Nephron progenitor cell (in vitro differentiated cells): ENCODE data around the gene GNB1L.
A peak's percentile ranks its signal among the peaks of the same experiment; 100 is the strongest.

Experiments
- DNase-seq: peaks from one replicate; pipeline ENCODE4 v3.0.0; 2021
- H3K27ac Mint-ChIP-seq: 2 replicates; pipeline ENCODE4 v1.8.0; 2021; ENCODE audit warnings: mild to moderate bottlenecking, moderate library complexity, mixed read lengths
- H3K27me3 Mint-ChIP-seq: 2 replicates; pipeline ENCODE4 v1.8.0; 2021; ENCODE audit warnings: mild to moderate bottlenecking, low read depth, mixed read lengths; ENCODE audit not compliant: poor library complexity
- H3K36me3 Mint-ChIP-seq: 2 replicates; pipeline ENCODE4 v1.8.0; 2021; ENCODE audit warnings: low read depth, mixed read lengths
- H3K4me1 Mint-ChIP-seq: 2 replicates; pipeline ENCODE4 v1.8.0; 2021; ENCODE audit warnings: mixed read lengths
- H3K4me3 Mint-ChIP-seq: 2 replicates; pipeline ENCODE4 v1.8.0; 2021; ENCODE audit warnings: mild to moderate bottlenecking, moderate library complexity, mixed read lengths
- H3K9me3 Mint-ChIP-seq: 2 replicates; pipeline ENCODE4 v1.8.0; 2021; ENCODE audit warnings: mild to moderate bottlenecking, moderate library complexity, mixed read lengths
- TF ChIP-seq, protein P1 (sequence below): fragments of 200-600 bp; sonication (generic); IDR thresholded peaks from 2 replicates; pipeline ENCODE4 v1.5.0; 2021; ENCODE audit warnings: antibody characterized with exemption

GNB1L gene

GRCh38 chr22:19769393-19769715 is 85.3 kb downstream of the GNB1L start:
- H3K4me3 Mint-ChIP-seq: no peak overlapping the region
- DNase-seq: peak; percentile 4
- TF ChIP-seq, protein P1, sequence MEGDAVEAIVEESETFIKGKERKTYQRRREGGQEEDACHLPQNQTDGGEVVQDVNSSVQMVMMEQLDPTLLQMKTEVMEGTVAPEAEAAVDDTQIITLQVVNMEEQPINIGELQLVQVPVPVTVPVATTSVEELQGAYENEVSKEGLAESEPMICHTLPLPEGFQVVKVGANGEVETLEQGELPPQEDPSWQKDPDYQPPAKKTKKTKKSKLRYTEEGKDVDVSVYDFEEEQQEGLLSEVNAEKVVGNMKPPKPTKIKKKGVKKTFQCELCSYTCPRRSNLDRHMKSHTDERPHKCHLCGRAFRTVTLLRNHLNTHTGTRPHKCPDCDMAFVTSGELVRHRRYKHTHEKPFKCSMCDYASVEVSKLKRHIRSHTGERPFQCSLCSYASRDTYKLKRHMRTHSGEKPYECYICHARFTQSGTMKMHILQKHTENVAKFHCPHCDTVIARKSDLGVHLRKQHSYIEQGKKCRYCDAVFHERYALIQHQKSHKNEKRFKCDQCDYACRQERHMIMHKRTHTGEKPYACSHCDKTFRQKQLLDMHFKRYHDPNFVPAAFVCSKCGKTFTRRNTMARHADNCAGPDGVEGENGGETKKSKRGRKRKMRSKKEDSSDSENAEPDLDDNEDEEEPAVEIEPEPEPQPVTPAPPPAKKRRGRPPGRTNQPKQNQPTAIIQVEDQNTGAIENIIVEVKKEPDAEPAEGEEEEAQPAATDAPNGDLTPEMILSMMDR: no peak
- no peak overlapping the region for H3K27ac Mint-ChIP-seq
- H3K4me1 Mint-ChIP-seq: peaks cover 15% of the 10 kb centered on the region
- peaks cover 4% of the 10 kb centered on the region for H3K9me3 Mint-ChIP-seq
- H3K27me3 Mint-ChIP-seq: peaks cover 95% of the 10 kb centered on the region
- no peaks in the 10 kb centered on the region for H3K36me3 Mint-ChIP-seq

- H3K4me1 Mint-ChIP-seq: peaks cover 15% of the 10 kb centered on the region
- TF ChIP-seq, protein P1: no peak
- peak overlapping the region; percentile 20 for H3K4me3 Mint-ChIP-seq
- H3K27ac Mint-ChIP-seq: no peak overlapping the region
- H3K9me3 Mint-ChIP-seq: peaks cover 4% of the 10 kb centered on the region
- DNase-seq: no peak
- H3K36me3 Mint-ChIP-seq: no peaks in the 10 kb centered on the region
- peaks cover 95% of the 10 kb centered on the region for H3K27me3 Mint-ChIP-seq
Measured at GRCh38 chr22:19767427-19768341, 87.0 kb downstream of the GNB1L start.

DNA sequence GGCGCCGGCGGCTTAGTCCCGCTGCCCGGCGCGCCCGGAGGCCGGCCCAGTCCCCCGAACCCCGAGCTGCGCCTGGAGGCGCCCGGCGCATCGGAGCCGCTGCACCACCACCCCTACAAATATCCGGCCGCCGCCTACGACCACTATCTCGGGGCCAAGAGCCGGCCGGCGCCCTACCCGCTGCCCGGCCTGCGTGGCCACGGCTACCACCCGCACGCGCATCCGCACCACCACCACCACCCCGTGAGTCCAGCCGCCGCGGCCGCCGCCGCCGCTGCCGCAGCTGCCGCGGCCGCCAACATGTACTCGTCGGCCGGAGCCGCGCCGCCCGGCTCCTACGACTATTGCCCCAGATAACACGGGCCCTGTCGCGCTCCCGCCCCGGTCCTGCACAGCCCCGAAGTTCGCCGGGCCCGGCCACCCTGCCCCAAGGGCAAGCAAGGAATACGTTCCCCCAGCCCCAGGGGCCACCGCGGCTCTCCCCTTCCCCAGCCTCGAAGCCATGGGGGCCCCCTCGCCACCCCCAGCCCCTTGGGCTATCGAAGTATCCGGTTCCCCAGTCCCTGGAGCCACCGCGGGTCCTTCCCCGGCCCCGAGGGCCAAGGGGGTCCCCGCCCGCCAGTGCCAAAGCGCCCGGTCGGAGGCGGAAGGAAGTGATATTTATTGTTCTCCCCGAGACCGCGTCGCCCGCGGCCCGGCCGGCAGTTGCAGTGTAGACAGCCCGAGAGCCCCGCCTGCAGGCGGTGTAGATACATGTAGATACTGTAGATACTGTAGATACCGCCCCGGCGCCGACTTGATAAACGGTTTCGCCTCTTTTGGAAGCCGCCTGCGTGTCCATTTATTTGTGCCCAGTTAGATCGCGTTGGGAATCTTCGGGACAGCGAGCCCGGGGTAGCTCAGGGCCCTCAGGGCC is 87.9 kb downstream of the GNB1L start:
- Mint-ChIP-seq H3K27me3 (peaks cover 95% of the 10 kb centered on the region), H3K4me1 (peaks cover 21% of the 10 kb centered on the region), H3K4me3 (no peak overlapping the region), H3K36me3 (no peaks in the 10 kb centered on the region), H3K27ac (no peak overlapping the region), H3K9me3 (peaks cover 4% of the 10 kb centered on the region)
- TF ChIP-seq, protein P1: no peak
- DNase-seq: peak; percentile 44

GRCh38 chr22:19766240-19766510 is 88.5 kb downstream of the GNB1L start:
- Mint-ChIP-seq H3K27ac (no peak overlapping the region), H3K36me3 (no peaks in the 10 kb centered on the region), H3K4me1 (peaks cover 26% of the 10 kb centered on the region), H3K4me3 (no peak overlapping the region), H3K9me3 (peaks cover 4% of the 10 kb centered on the region), H3K27me3 (peaks cover 94% of the 10 kb centered on the region)
- DNase-seq: peak; percentile 49
- TF ChIP-seq, protein P1: no peak

DNA sequence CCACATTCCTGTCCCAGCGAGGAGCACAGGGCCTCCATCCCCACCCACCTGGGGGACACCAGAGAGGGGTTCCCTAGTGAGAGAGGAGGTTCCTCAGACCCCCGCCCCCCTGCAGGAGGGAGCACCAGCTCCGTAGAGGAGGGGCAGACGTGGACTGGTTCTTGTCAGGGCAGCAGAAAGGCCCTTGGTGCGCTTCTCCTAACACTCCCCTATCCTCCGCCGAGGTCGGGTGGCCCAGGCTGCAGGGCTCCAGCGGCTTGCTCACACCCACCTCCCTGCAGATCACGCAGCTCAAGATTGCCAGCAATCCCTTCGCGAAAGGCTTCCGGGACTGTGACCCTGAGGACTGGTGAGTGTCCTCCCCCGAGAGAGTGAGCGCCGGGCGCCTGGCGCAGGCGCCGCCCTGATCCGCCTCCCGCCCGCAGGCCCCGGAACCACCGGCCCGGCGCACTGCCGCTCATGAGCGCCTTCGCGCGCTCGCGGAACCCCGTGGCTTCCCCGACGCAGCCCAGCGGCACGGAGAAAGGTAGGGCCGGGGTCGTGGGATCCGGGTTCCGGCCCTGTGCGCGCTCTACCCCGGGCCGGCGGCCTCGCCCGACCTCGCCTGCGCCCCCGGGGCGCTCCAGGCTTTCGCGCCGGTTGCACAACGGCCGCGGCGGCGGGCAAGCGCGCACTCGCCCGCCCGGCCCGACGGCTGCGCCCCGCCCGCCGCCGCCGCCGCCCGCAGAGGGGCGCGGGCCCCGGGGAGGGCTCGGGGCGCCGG is 89.0 kb downstream of the GNB1L start:
- Mint-ChIP-seq H3K9me3 (peaks cover 4% of the 10 kb centered on the region), H3K27me3 (peaks cover 92% of the 10 kb centered on the region), H3K4me1 (peaks cover 26% of the 10 kb centered on the region), H3K4me3 (peak overlapping the region; percentile 34), H3K27ac (no peak overlapping the region), H3K36me3 (no peaks in the 10 kb centered on the region)
- DNase-seq: no peak
- TF ChIP-seq, protein P1: no peak
